Activated CD8-positive, alpha-beta memory T cell treated with anti-CD3 and anti-CD28 coated beads, Interleukin-2, amount 50 U/mL, for 24 hours (primary cell): ENCODE measurements around the gene MEX3D.
"Not testable (repeated sequence)": the region's sequence is repeated elsewhere in the genome, so short reads cannot be mapped to it uniquely, and the experiment has no call there.

ENCODE experiments used
- DNase-seq: peaks from one replicate; pipeline ENCODE4 v3.0.0-alpha.2; 2020; ENCODE audit errors: extremely low read depth

The MEX3D gene

DNA sequence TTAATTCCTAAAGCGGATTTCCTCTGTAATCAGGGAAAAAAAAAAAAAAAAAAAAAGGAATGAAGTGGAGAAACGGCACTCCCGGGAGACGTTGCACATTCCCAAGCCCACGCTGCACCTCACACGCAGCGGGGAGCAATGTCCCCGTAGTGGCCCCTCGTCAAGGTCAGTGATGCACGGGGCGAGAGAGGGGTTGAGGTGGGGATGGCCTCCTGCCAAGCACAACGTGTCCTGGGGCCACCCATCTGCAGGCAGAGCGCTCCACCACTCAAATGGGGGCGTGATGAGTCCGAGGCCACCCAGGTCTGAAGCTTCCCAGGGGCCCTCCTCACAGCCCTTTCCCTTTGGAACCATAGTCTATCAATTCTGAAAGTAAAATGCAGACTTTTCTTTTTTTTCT is 29.1 kb downstream of the MEX3D start:
- no peak for DNase-seq

DNA sequence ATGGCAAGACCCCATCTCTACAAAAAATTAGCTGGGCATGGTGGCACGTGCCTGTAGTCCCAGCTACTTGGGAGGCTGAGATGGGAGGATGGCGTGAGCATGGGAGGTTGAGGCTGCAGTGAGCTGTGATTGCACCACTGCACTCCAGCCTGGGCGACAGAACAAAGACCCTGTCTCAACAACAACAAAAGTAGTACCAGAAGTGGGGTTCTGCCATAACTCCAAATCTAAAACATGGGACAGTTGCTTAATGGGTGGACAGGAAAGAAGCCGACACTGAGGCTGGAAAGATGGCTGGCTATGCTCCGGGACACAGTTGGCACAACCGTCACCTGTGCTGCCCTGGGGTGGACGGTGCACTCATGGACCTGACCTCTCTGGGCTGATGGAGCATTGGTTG is 32.4 kb downstream of the MEX3D start:
- DNase-seq, result not testable (repeated sequence)

DNA sequence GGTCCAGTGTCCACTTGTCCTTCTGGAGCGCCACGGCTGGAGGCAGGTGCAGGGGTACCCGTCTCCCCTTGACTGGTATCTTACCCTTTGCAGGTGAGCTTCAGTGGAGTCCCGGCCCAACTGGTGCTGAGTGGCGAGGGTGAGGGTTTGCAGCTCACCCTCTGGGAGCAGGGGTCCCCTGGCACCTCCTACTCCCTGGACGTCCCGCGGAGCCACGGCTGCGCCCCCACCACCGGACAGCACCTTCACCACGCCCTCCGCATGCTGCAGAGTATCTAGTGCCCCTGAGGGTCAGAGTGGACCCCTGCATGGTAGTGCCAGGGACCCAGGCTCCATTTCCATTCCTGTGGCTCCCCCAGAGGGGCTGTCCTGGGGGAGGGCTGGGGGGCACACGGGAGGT is 33.2 kb downstream of the MEX3D start:
- DNase-seq, result no peak

DNA sequence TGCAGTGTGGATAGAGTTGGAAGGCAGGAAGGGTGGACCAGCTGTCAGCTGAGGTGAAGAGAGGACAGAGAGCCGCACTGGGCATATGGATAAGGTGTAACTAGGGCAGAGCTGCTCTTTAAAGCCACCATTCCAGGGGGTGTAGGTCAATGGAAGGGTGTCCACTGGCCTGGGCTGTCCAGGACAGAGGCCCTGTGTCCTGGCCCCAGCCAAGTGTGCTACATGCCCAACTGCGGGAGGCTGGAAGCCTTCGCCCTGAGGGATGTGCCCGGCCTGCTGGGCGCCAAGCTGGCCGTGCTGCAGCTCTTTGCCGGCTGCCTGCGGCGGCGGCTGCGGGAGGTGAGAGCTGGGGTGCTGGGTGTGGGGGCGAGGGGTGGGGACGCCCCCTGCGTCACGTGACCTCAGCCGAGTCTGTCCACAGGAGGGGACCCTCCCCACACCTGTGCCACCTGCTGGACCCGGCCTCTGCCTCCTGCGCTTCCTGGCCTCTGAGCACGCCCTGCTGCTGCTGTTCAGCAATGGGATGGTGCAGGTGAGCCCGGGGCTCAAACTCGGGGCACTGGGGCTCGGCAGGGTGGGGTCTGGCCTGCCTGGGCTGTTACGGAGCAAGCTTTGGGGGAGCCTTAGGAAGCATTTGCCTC is 34.5 kb downstream of the MEX3D start:
- no peak for DNase-seq

DNA sequence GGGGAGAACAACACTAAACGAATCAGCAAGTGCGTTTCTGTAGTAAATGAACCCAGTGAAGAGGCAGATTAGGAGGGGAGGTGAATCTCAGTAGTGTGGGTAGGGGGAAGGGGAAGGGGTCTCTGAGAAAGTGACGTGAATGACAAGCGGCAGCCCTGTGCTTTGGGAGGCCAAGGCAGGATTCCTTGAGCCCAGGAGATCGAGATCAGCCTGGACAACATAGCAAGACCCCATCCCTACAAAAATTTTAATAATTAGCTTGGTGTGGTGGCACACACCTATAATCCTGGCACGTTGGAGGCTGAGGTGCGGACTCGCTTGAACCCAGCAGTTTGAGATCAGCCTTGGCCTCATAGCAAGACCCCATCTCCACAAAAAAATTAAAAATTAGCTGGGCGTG is 36.1 kb downstream of the MEX3D start:
- no peak for DNase-seq

DNA sequence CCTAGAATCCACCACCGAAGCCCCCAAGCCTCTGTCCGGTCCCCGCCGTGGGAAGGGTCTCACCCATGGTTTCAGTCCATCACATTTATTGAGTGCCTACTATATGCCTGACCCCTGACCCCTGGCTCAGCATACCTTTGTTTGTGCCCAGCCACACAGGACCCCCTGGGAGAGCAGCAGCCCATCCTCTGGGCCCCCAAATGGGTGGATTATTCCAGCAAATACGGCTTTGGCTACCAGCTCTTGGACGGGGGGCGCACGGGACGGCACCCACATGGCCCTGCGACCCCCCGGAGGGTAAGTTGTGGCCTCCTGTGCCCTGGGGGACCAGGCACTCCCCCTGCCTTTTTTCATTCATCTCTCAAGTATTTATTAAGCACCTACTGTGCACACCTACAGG is 36.5 kb downstream of the MEX3D start:
- no peak for DNase-seq

DNA sequence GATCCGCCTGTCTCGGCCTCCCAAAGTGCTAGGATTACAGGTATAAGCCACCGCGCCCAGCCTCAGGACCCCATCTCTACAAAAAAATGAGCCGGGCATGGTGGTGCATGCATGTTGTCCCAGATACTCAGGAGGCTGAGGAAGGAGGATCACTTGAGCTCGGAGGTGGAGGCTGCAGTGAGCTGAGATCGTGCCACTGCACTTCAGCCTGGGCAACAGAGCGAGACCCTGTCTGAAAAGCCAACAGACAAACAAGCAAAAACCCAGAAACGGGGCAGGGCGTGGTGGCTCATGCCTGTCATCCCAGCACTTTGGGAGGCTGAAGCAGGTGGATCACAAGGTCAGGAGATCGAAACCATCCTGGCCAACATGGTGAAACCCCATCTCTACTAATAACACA is 37.3 kb downstream of the MEX3D start:
- DNase-seq, result not testable (repeated sequence)

DNA sequence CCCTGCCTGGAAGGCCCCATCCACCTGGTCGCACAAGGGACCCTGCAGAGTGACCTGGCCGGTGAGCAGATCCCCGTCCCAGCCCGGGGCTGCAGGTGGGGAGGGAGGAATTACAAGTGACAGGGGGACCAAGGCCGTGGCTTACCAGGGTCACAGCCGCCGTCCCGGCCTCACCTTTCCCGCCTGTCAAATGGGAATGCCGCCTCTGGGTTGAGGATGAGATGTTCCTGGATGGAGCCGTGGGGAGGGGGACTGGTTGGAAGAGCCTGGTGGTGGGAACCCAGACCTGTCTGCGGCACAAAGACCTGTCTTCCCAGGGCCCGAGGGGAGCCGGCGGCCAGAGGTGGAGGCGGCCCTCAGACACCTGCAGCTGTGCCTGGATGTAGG is 38.7 kb downstream of the MEX3D start:
- no peak for DNase-seq

DNA sequence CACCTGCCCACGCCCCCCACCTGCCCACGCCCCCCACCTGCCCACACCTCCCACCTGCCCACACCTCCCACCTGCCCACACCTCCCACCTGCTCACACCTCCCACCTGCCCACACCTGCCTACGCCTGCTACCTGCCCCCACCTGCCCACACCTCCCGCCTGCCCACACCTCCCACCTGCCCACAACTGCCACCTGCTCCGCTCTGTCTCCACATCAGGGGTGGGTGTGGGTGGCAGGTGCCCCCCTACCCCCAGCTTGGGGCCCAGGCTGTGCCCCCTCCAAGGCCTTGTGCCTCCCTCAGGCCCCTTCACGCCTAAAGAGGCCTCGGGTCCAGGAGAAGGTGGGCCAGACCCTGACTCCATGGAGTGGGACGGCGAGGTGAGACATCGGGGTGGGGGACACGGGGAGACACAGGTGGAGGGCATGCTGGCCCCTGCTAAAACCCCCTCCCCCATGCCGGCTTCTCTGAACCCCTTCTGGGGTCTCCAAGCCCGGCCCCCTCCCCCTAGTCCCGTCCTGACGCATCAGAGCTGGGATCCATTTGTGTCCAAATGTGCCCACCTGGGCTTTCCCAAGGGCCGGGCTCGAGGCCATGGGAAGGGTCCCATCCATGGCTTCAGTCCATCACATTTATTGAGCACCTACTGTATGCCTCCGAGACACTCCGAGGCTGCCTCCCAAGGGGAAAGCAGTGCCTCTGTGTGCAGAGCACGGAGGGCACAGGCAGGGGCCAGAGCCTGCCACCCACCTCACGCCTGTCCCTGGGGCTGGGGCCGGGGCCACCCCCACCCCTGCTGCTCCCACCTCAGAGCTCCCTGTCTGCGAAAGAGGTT is 39.3 kb downstream of the MEX3D start:
- no peak for DNase-seq

DNA sequence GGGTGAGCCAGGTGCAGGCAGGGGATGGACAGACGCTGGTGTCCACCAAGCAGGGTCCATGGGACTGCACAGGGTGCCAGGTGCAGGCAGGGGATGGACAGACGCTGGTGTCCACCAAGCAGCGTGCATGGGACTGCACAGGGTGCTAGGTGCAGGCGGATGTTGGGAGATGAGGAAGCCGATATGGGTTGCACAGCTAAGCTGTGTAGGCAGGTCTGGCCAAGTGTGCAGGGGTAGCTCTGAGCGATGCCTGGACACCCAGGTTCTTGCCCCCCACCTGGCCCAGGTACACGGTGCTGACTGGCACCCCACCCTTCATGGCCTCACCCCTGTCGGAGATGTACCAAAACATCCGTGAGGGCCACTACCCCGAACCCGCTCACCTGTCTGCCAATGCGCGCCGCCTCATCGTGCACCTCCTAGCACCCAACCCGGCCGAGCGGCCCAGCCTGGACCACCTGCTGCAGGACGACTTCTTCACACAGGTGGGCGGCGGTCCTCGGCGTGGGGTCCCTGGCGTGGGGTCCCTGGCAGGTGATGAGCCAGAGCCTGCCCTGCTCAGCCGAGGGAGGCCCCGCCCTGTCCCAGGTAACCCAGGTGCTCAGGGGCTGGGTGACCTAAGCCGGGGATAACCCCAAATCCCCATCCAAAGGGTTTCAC is 40.3 kb downstream of the MEX3D start:
- no peak for DNase-seq

DNA sequence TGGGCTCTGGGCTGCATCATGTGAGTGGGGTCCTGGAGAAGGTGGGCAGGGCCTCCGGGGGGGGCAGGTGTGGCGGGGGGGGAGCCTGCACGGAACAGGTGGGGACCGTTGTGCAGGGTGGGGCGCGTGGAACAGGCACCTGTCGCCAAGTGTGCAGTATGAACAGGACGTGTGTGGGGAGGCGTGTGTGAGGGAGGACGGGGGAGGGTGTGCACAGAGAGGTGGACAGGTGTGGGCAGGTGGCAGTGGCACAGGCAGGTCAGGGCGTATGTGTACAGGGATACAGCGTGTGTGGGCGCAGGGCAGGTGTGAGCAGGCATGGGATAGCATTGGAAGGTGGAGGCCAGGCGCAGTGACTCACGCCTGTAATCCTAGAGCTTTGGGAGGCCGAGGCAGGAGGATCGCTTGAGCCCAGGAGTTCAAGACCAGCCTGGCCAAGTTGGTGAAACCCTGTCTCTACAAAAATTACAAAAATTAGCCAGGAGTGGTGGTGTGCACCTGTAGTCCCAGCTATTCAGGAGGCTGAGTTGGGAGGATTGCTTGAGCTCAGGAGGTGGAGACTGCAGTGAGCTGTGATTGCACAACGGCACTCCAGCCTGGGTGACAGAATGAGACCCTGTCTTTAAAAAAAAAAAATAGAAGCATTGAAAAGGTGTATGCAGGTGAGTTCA is 41.0 kb downstream of the MEX3D start:
- no peak for DNase-seq

DNA sequence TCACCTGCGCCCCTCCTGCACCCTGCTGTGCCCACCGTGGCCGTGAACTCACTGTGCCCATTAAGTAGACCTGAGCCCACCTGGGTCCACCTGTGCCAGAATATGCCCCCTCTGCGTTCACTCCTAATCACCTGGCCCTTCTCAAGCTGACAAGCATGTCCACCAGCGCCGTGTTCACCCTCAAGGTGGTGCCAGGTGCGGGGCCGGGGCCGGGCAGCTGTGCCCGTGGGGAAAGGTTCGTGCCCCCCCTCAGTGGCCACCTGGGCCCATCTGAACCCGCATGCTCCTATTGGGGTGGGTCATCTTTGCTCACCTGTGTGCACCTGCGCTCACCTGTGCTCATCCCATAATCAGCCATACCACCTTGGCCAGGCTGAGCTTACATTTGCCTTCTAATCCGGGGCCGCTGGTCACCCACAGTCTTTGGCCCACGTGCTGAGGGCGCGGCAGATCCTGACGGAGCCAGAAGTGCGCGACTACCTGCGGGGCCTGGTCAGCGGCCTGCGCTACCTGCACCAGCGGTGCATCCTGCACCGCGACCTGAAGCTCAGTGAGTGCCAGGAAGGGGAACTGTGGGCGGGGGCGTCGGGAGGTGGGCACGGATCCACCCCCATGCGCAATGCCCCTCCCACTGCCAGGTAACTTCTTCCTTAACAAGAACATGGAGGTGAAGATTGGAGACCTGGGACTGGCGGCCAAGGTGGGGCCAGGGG is 41.9 kb downstream of the MEX3D start:
- DNase-seq, result no peak

DNA sequence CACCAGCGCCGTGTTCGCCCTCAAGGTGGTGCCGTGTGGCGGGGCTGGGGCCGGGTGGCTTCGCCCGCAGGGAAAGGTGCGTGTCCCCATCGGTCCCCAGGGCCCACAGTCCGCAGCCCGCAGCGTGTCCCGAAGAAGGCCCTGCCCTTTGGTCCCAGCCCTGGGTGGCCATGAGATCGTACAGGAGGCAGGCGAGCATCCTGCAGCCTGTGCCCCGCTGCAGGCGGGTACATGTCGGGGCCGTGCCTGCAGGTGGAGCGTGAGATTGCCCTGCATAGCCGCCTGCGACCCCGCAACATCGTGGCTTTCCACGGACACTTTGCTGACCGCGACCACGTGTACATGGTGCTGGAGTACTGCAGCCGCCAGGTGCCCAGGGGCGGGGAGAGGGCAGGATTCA is 42.8 kb downstream of the MEX3D start:
- DNase-seq, result no peak

DNA sequence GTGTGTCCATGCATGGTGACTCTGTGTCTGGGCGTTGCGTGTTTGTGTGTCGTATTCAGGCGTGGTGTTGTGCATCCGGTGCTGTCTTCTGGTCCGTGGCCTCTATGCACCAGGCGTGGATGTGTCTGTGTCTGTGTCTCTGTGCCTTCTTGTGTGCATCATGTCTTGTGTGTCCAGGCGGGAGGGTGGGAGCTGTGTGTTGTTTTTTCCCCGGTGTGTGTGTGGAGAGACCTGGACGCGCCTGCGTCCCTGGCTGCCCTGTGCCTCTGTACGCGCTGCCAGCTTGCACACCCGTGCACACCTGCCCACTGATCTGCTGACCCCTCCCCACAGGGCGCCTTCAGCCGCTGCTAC is 43.2 kb downstream of the MEX3D start:
- no peak for DNase-seq

DNA sequence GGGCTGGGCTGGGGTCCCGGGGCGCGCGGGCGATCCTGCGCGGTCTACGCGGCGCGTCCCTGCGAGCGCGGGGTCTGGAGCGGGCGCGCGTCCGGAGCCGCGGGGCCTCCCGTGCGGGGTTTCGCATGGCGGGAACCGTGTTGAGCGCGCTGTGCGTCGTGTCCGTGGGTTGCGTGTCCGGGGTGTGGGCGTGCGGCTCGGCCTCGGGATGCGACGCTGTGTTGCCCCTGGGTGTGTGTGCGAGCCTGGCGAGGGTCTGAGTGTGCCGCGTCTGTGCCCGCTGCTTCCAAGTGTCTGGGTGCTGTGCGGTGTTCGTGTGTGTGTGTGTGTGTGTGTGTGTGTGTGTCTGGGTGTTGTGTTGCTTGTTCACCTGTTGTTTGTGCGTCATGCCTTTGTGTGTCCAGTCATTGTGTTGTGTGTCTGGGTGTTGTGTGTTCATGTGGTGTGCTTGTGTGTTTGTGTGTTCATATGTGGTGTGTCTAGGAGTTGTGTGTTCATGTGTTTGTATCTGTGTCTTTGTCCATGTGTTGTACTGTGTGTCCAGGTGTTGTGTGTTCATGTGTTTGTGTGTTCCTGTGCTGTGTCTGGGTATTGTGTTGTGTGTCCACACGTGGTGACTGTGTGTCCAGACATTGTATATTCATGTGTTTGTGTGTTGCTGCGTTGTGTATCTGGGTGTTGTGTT is 43.7 kb downstream of the MEX3D start:
- DNase-seq, result no peak

DNA sequence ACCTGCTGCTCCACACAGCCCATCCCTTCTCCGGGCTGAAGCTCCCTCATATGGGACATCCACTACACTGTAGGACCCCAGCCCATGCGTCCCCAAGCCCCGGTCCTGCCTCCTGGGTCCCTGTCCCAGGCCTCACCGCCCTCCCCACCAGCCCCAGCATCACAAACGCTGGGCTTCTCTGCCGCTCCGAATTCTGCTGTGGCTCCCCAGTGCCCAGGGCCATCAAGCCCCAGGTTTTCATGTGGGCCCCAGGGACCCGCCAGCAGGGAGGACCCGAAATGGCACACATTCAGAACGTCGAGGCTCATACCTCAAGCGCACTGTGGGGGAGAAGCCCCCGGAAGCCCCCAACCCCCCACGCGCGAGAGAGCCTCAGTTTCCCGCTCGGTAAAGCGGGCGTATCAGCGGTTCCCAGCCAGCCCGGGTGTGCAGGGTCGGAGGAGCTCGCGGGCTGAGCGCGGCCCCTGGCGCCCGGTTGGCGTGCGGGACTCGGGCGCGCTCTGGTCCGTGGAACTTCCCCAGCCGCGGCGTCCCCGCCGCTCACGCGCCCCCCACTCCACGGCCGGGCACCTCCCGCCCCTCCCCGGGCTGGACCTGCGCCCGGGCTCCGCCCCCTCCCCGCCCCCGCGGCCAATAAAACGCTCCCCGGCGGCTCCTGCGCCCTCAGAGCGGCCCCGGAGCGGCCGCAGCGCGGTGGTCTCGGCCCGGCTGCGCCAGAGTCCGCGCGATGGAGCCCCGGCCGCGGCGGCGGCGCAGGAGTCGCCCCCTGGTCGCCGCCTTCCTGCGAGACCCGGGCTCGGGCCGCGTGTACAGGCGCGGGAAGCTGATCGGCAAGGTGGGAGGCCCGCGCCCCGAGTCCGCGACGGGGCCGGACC is 44.5 kb downstream of the MEX3D start, which contains the start of gene PLK5:
Gene PLK5 (plus strand): TSS at position 666 of the 875 bp plus-strand sequence. CDS start 2,920 bp downstream, outside the sequence.
- DNase-seq, result no peak

DNA sequence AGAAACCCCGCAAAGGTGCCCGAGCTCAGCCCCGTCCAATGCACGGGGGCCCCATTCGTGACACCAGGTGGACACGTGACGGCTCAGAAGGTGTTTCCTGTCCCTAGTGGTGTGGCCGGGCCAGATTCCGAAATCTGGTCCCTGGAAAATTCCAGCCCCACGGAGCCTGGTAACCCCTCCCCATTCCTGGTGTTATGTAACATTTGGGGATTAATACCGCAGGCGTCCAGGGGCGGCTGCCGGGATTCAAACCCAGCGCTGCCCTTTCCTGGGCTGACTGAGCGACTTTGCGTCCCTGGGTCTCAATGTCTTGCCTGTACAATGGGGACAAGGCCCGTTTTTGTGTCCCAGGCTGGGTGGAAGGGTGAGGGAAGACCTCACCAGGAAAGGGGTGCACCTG is 45.3 kb downstream of the MEX3D start:
- DNase-seq, result no peak

DNA sequence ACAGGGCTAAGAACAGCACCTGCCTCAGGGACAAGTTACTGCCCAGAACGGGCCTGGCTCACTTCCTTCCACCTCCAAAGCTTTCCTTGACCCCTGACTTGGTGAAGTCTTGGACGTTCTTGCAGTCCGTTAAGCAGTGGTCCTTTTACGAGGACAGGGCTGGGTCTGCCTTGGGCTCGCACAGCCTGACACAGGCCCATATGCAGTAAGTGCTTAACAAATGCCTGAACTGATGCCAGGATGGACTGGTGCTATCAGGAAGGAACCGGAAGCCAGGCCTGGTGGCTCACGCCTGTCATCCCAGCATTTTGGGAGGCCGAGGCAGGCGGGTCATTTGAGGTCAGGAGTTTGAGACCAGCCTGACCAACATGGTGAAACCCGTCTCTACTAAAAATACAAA is 46.1 kb downstream of the MEX3D start:
- no peak for DNase-seq

DNA sequence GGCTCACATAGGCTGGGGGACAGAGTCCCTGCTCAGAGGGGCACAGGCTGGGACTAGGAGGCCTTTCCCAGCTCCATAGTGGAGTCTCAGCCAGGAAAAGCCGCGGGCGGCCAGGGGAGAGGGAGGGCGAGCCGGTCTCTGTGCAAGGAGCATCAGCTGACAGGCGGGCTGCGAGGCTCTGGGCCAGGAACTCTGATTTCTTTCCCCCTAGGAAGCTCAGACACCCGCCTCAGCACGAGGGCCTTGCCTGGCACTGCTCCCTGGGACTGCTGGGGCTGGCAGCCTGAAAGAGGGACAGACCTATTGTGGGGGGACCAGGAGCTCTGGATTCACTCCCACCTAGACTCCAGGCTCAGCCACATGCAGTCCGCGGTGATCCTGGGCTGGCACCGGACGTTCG is 46.5 kb downstream of the MEX3D start:
- DNase-seq, result no peak

DNA sequence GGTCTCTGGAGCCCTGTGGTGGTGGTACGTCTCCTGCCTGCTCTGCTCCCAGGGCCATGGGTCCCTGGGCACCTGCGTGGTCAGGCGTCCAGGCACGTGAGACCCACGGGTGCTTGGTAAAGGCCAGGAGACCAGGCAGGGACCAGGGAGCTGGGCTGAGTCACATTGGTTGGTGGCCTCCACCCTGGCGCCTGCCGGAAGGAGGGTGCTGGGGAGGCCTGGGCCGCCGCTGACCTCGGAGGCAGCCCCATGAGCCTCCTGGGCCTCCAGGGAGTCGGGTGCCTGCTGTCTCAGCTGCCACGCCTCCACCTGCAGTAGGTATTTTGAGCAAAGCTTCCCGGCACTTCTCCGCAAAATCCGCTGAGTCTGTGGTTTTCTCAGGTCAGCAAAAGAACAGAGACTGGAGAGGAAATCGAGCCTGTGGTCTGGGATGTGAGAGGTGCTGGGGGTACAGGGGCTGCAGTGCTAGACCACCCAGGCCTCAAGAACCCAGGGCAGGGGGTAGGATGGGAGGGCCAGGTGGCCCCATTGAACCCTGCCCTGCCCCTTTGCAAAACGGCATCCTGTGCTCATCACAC is 47.8 kb downstream of the MEX3D start:
- DNase-seq, result no peak
